HG03378 (cell line): ENCODE results near the gene SMC1B.
"Not testable (repeated sequence)": the region's sequence is repeated elsewhere in the genome, so short reads cannot be mapped to it uniquely, and the experiment has no call there.

Experiments used
- ATAC-seq: cut with Tn5 transposase; IDR thresholded peaks from one replicate; pipeline ENCODE4 v1.9.1; 2021; ENCODE audit warnings: mild to moderate bottlenecking, moderate library complexity; ENCODE audit not compliant: unreplicated experiment

The SMC1B gene

GRCh38 chr22:45353786-45354185 is 59.6 kb downstream of the SMC1B start:
- no peak for ATAC-seq

- not testable (repeated sequence) for ATAC-seq
Measured at GRCh38 chr22:45352757-45353156, 60.6 kb downstream of the SMC1B start.

GRCh38 chr22:45351956-45352355 is 61.4 kb downstream of the SMC1B start:
- no peak for ATAC-seq

GRCh38 chr22:45349916-45350315 is 63.5 kb downstream of the SMC1B start:
- no peak for ATAC-seq

- no peak for ATAC-seq
Measured at GRCh38 chr22:45344334-45344733, 69.1 kb downstream of the SMC1B start.

GRCh38 chr22:45343143-45343542 is 70.3 kb downstream of the SMC1B start:
- ATAC-seq, result no peak

- ATAC-seq, result no peak
Measured at GRCh38 chr22:45341498-45341897, 71.9 kb downstream of the SMC1B start.

GRCh38 chr22:45340323-45340722 is 73.1 kb downstream of the SMC1B start:
- ATAC-seq, result no peak

- no peak for ATAC-seq
Measured at GRCh38 chr22:45338795-45339194, 74.6 kb downstream of the SMC1B start.

- no peak for ATAC-seq
Measured at GRCh38 chr22:45337536-45337935, 75.9 kb downstream of the SMC1B start.

- ATAC-seq, result no peak
Measured at GRCh38 chr22:45336971-45337431, 76.4 kb downstream of the SMC1B start.

GRCh38 chr22:45335854-45336522 is 77.4 kb downstream of the SMC1B start:
- ATAC-seq, result no peak

GRCh38 chr22:45335021-45335818 is 78.2 kb downstream of the SMC1B start:
- no peak for ATAC-seq

GRCh38 chr22:45334528-45334927 is 78.9 kb downstream of the SMC1B start:
- ATAC-seq, result no peak

- no peak for ATAC-seq
Measured at GRCh38 chr22:45334068-45334467, 79.3 kb downstream of the SMC1B start.

GRCh38 chr22:45332001-45332400 is 81.4 kb downstream of the SMC1B start:
- no peak for ATAC-seq

- no peak for ATAC-seq
Measured at GRCh38 chr22:45331486-45331885, 81.9 kb downstream of the SMC1B start.

GRCh38 chr22:45330548-45330947 is 82.9 kb downstream of the SMC1B start:
- ATAC-seq, result no peak

- ATAC-seq, result no peak
Measured at GRCh38 chr22:45329530-45329936, 83.9 kb downstream of the SMC1B start.

- no peak for ATAC-seq
Measured at GRCh38 chr22:45328822-45329529, 84.4 kb downstream of the SMC1B start.

GRCh38 chr22:45328261-45328660 is 85.1 kb downstream of the SMC1B start:
- ATAC-seq, result not testable (repeated sequence)

- no peak for ATAC-seq
Measured at GRCh38 chr22:45324311-45324711, 89.1 kb downstream of the SMC1B start.
